GM19043 (cell line): ENCODE measurements around the gene EFEMP2.
"Not testable (repeated sequence)": the region's sequence is repeated elsewhere in the genome, so short reads cannot be mapped to it uniquely, and the experiment has no call there.

ENCODE experiments used
- ATAC-seq: cut with Tn5 transposase; IDR thresholded peaks from one replicate; pipeline ENCODE4 v1.9.1; 2021; ENCODE audit warnings: low read depth; ENCODE audit not compliant: unreplicated experiment

The EFEMP2 gene

DNA sequence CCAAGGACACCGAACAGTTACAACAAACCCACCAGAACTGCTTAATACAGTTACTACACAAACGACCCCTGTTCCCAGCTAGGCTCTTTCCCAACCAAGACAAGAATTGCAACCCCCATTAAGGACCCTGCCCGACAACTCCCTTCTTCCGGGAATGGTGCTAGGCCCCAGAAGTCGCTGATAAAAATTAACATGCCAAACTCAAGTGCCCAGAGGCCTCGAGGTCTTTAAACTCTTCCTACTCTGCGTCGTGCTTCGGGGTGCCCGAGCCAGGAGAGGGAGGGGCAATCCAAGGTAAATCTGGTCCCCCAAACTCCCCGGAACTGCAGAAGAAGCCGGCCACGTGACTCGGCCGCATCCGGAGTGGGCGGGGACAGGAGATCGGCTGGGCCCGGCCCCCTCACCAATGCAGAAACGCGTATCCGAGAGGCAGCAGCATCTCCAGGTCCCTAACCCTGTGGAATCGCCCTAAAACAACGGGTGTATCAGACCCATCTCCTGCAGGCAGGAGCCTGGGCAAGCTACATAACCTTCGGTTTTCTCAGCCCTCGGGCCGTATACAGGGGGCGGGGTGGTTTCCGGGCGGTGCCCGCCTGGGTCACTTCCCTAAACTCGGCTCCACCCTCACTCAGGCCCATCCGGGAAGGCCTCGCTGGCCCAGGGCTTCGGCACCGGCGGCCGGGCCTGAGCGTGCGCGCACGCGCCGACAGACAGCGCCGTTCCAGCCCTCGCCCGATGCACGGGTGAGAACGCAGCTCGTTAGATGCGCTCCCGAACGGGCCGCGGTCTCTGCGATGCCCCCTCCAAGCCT, 15.7 kb downstream of the EFEMP2 start:
- peak; percentile 28 for ATAC-seq

DNA sequence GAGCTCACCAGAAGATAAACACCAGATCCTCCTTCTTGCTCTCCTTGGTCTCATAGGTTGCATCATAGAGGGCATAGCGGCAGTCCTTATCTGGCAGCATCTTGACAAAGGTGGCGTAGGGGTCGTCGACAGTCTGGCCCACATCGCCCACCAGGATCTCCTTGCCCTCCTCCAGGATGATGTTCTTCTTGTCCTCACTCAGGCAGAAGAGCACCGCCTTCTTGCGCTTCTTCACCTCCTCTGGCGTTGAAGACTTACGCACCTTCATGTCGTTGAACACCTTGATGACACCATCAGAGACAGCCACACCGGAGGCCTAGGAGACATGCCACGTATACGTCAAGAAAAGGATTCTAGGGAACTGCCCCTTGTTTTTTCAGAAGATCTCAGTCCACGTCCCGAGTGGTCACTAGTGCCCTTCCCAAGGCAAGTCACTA, 16.7 kb downstream of the EFEMP2 start:
- no peak for ATAC-seq

DNA sequence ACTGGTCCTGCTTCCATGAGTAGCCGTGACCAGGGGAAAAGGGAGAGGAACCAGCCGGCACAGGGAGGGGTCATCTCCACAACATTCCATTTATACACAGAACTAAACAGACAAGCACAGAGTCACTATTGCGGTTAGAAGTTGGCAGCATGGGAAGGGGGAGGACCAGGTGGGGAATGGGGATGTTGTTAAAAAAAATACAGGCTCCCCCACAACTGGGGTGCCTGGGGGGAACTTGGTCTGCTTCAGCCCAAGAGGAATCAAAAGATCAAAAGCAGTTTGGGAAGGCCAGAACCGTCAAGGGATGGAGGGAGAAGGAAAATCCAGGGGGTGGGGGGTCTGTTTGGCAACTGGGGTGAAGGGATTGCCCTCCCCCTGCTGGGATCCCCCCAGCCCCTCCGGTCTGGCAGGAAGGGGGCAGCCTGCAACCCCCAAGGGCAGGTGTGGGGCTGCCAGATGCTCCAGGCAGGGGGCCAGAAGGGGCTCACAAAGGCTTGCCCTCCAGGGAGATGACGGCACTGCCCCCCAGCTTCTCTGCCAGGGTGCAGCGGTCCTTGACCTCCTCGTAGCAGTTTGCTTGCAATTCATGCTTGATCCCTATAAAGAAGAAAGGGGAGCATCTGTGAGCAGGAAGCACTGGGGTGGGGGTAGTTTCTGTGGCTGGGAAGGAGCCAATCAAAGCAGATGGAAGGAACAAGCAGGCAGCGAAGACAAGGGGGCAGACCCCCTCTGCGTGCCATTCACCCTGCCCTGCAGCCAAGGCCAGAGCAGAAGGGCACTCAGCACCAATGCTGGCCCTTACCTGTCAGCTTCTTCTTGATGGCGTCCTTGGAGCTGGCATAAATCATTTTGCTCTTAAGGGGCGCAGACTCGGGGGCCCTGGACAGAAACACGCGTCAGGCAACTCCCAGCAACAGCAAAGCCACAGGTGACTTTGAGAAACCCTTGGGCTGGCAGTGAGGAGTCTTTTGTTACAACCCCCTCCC, 17.5 kb downstream of the EFEMP2 start:
- no peak for ATAC-seq

DNA sequence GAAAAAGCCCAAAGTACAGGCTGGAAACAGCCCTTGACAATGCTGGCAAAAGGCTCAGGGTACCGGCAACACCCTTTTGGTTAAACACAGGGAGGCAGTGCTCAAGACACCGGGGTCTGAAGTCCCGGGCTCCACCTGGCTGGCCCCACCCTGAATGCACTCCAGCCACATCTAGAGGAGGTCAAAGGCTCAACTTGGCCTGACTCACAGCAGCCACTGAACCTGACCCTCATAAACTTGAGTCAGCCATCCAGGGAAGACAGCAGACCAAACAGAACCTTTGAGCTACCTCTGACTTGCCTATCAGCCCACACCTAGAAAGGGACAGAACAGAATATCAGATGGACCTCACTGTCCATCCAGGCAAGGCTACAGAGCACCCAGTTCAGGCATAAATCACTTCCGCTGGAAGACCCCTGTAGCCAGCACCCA, 18.4 kb downstream of the EFEMP2 start:
- ATAC-seq = no peak

DNA sequence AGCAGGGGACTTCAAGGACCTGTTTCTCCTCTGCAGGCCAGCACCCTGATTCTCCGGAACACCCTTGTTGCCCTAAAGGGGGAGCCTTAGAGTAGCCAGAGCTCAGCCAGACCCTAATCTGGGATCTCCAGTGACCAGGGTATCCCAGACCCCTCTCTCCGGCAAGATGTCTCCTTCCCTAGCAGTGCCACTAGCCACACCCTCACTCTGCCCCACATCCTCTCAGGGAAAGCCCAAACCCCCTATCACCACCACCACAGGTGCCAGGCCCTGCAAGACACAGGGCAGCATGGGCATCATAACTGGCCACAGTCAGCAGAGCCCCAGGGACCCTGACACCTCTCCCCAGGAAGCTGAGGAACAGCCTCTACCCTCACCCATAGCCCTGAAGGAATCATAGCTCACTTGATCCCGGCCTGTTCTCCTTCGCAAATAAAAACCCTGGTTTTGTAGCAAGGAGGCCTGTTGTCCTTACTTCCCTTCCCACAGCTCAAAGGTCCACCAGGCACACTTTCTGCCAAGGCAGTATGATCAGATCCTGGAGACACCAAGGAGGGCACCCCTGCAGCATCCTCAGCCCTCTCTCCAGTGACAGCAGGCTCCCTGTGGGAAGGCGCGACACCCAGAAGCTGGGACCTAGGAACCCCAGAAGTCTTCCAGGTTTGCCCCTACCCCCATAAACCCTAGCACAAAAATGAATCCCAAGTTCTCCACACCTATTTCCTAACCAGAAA, 19.2 kb downstream of the EFEMP2 start:
- ATAC-seq = no peak

DNA sequence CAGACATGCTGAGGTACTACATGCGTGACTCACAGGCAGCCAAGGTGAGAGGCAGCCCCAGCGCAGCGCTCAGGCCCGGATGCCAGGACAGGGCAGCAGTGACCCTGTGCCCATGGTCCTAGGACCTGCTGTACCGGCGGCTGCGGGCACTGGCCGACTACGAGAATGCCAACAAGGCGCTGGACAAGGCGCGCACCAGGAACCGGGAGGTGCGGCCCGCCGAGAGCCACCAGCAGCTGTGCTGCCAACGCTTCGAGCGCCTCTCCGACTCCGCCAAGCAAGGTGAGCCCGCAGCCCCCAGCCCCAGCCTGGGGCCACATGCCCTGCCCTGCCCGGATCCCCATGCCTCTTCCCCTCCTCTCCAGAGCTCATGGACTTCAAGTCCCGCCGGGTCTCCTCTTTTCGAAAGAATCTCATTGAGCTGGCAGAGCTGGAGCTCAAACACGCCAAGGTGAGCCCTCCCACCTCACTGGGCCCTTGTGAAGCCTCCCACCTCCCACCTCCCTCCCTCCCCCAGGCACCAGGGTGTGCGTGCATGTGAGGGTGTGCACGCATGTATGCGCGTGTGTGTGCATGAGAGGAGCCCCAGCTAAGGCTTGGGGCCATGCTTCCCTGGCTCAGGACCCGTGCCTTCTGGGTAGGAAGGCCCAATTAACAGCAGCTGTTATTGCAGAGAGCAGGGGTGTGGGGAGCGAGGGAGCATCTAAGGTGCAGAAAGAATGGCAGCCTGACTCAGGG, 19.9 kb downstream of the EFEMP2 start:
- ATAC-seq = no peak

DNA sequence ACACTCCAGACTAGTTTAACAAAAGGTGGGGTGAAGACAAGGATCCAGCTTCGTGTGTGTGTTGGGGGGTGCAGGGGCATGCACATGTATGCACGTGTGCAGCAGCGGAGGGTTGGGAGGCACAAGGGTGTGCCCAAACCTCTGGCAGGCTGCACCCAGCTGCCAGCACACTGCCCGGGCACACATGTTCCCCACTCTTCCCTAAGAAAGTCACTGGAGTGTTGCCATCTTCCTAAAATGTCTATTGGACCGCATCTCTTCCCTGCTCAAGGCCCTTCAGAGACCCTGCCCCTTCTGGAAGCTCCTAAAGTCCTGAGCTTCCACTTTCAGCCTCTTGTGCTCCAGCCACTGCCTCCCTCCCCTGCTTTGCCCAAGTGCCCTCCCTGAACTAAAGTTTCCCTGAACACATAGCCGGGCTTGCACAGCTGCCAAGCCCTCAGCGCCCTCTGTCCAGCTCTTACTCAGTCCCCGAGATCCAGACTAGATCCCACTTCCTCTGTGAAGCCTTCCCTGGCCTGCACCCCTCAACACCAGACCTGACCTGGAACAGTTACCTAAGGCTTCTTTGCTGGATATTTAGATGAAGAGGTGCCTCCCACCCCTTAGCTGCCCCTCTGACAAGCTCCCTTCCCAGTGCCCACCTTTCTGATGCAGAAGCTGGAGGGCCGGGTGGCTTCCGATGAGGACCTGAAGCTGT, 20.6 kb downstream of the EFEMP2 start:
- ATAC-seq = no peak

DNA sequence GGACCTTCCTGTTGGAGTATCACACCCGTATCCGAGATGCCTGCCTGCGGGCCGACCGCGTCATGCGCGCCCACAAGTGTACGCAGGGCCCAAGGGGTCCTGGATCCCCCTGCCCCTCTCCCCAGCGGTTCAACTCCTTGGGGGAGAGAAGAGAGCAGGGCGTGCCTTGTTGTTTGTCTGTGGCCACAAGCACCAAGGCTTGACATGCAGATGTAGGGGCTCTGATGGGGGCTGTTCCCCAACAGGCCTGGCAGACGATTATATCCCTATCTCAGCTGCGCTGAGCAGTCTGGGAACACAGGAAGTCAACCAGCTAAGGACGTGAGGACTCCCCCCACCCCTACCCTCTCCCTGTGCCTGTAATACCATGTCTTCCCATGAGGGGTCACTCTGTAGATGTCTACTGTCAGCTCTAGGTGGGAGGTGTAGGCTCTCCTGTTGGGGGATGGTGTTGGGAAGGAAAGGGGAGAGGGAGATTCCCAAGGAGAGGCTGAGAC, 21.5 kb downstream of the EFEMP2 start:
- no peak for ATAC-seq

DNA sequence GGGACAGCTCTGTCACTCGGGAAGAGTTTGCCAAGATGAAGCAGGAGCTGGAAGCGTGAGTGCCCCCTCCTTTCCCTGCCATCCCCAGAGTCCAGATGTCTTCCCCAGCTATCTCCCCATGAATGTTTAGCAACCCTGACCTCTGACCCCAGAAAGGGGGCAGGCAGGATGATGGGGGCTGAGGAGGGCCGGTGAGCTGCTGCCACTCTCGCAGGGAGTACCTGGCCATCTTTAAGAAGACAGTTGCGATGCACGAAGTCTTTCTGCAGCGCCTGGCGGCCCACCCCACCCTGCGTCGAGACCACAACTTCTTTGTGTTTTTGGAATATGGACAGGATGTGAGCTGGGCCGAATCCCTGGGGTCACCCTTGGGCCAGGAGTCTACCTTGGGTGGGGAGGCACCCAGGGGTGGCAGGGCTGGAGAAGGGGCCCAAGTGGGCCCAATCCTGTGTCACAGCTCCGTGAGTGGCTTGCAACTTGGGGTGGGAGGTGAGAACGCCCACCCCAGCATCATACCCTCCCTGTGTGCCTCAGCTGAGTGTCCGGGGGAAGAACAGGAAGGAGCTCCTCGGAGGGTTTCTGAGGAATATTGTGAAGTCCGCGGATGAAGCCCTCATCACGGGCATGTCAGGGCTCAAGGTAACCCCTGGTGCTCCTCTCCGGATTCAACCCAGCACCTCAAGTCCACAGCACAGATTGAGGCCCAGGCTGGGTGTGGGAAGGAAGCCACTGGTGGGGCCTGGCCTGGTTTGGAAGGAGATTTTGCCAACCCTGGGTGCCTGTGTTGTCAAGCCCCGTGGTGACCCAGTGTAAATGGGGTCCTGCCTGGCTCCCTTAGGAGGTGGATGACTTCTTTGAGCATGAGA, 22.1 kb downstream of the EFEMP2 start:
- ATAC-seq = no peak

DNA sequence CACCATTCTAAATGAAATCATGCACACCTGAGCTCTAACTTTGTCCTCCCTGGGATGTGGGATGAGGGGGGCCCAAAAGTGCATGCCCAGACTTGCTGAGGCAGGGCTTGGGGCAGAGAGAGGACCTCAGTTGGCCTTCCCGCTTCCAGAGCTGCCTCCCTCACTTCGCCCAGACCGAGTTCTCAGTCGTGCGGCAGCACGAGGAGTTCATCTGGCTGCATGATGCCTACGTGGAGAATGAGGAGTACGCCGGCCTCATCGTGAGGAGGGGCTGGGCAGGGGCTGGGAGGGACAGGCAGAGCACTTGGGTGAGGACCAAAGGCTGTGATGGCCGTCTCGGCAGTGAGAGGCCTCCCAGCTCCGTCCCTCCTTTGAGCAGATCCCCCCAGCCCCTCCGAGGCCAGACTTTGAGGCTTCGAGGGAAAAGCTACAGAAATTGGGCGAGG, 22.8 kb downstream of the EFEMP2 start:
- no peak for ATAC-seq

DNA sequence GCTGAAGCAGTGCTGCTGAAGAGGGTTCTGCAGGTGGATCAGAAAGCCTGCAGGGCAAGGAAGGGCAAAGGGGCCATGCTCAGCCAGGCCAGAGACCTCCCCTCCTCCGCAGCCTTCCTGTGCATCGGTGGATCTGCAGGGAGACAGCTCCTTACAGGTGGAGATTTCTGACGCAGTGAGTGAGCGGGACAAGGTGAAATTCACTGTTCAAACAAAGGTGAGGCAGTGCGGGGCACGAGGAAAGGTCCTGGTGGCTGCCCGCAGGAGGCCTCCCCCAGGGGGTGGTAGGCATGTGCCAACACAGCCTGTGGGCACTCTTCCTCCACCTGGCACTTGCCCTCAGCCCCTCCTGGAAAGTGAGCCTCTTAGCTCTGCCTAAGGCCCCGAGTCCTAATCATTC, 23.2 kb downstream of the EFEMP2 start:
- ATAC-seq = no peak

DNA sequence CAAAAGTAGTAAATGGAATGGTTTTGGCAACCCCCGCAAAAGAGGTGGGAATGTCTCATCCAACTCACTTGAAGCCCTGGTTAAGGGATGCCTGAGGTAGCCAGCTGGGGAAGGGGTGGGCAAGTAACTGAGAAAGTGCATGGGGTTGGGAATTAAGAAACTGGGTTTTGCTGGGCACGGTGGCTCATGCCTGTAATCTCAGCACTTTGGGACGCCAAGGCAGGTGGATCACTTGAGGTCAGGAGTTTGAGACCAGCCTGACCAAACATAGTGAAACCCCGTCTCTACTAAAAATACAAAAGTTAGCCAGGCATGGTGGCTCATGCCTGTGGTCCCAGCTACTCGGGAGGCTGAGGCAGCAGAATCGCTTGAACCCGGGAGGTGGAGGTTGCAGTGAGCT, 23.9 kb downstream of the EFEMP2 start:
- not testable (repeated sequence) for ATAC-seq

DNA sequence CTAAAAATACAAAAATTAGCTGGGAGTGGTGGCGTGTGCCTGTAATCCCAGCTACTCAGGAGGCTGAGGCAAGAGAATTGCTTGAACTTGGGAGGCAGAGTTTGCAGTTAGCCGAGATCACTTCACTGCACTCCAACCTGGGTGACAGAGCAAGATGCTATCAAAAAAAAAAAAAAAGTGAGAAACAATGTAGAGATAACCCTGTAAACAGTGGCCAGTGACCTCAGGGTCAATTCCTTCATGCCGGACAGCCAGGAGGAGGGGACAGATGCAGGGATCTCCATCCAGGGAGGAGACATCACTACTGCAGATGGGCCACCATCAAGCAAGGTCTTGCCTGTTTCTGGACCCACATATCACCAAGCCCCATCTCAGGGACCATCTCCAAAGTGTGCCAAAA, 24.9 kb downstream of the EFEMP2 start:
- no peak for ATAC-seq

DNA sequence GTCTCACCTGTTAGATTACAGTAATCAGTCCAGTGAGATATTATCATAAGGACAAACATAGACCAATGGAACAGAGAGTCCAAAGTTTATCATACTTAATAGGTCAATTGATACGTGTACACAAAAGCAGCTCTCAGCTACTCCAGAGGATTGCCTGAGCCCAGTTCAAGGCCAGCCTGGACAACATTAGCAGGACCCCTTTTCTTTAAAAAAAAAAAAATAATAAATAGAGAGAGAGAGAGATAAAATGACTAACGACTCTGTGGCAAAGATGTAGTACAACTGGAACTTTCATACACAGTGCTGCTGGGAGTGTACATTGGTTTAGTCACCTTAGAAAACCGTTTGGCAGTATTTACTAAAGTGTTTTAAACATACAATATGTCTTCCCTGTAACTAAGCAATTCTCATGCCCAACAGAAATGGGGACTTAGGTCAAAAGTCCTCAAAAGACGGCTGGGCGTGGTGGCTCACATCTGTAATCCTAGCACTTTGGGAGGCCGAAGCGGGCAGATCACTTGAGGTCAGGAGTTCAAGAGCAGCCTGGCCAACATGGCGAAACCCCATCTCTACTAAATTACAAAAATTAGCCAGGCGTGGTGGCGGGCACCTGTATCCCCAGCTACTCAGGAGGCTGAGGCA, 28.2 kb downstream of the EFEMP2 start:
- ATAC-seq = no peak

DNA sequence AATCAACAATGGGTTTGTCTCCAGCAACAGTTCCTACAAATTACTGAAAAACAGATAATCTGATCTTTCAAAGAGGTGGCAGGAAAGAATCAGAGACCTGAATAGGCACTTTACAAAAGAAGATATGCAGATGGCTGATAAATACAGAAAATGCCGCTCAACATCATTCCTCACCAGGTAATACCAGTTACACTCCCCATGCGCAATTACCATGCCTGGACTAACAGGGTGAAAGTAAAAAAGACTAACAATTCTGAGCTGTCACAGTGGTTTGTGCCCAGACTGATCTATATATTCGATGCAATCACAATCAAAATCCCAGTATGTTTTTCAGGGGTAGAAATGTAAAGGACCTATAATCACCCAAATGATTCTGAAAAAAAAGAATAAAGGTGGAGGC, 28.8 kb downstream of the EFEMP2 start:
- ATAC-seq = no peak

DNA sequence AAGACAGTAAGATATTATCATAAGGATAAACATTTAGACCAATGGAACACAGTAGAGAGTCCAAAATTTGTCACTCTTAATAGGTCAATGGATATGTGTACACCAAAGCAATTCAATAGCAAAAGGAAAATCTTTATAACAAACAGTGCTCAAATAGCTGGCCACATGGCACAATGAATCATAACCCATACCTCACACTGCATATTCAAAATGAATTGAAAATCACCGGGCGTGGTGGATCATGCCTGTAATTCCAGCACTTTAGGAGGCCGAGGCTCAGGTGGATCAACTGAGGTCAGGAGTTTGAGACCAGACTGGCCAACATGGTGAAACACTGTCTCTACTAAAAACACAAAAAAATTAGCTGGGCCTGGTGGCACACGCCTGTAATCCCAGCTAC, 30.5 kb downstream of the EFEMP2 start:
- ATAC-seq = no peak

DNA sequence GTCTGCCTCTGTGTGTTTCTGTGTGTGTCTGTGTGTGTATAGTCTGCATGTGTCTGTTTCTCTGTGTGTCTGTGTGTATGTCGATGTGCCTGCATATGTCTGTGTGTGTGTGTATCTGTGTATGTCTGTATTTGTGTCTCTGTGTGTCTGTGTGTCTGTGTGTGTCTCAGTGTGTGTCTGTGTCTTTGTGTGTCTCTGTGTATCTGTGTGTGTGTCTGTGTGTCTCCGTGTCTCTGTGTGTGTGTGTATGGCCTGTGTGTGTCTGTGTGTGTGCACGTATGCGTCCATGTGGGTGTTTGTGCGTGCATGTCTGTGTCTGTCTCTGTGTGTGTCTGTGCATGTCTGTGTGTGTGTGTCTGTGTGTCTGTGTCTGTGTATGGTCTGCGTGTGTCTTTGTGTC, 38.4 kb downstream of the EFEMP2 start:
- no peak for ATAC-seq
